Measurements from ENCODE around the gene ACAA1. TPM values are rescaled to one million over a fixed set of nuclear protein-coding genes. Genes with fewer than 3 reads are reported as not detected.

ACAA1 gene
- total and polyA plus RNA-seq, 10 of the 15 experiments (the other 5 are each of a cell fraction or from before 2014, with no cell fraction given): 5.7 to 85.4 (median 60.6) TPM

- no peak for TF ChIP-seq EZH2 (IDR thresholded peaks at IDR 0.05; ENCODE audit: borderline replicate concordance, control insufficient read depth, low read depth, low read length)
These were observed 33.8 kb upstream of the ACAA1 start (continued) for GRCh38 chr3:38170722-38171121.

- Histone ChIP-seq H3K9ac (ENCODE audit: control insufficient read depth, insufficient read depth, low read length) (no peak overlapping the region), H3K4me1 (ENCODE audit: control insufficient read depth, insufficient read depth, low read length) (peaks cover 19% of the 10 kb centered on the region), H3K27me3 (replicated peaks in 1 of 2; ENCODE audit: control insufficient read depth in 2 of 2, insufficient read depth in 2 of 2, low read length in 1 of 2) (no peaks in the 10 kb centered on the region), H3K4me2 (ENCODE audit: control insufficient read depth, insufficient read depth) (no peak overlapping the region; the same call in 1 of the 2 replicates), H2AFZ (ENCODE audit: control insufficient read depth, low read depth, low read length) (no peak overlapping the region), H3K9me3 (replicated peaks; ENCODE audit: control insufficient read depth, insufficient read depth, low read length) (no peaks in the 10 kb centered on the region), H3K4me3 (0 out of 2 replicates have a peak overlapping the region, but pooled peaks have one; percentile 16), H3K36me3 (ENCODE audit: control insufficient read depth in 2 of 2, insufficient read depth in 2 of 2, low read length in 1 of 2) (no peaks in the 10 kb centered on the region), H3K27ac (ENCODE audit: control insufficient read depth, insufficient read depth) (peak overlapping the region; percentile 51), H3K79me2 (ENCODE audit: control insufficient read depth, insufficient read depth, low read length) (peaks cover 86% of the 10 kb centered on the region), H4K20me1 (ENCODE audit: control insufficient read depth, insufficient read depth) (peaks cover 9% of the 10 kb centered on the region; the same call in 1 of the 2 replicates)
- BruUV-seq (replicated peaks): no TSS peak
- ChIA-PET SMC1A (ENCODE audit: uncharacterized antibody, unreplicated experiment) (interaction anchor here (0.8 kb wide), 1 partner anchor 128 kb away, joined by 4 read pairs; no protein-coding TSS in a partner anchor), CTCF (interaction anchor here (0.6 to 0.9 kb wide), 2 partner anchors 41 to 351 kb away, joined by 3 to 4 read pairs; no protein-coding TSS in a partner anchor), POLR2A (no interaction called here), RAD21 (ENCODE audit: unreplicated experiment) (no interaction called here)
- intact Hi-C loops (cut with micrococcal nuclease; ENCODE audit: unreplicated experiment): loop anchor here (5.0 kb wide), 1 partner anchor 43 kb away; no protein-coding TSS in a partner anchor
- 0% methylated on average over 1 of the region's 1 CpG for WGBS (ENCODE audit: insufficient coverage, insufficient replicate concordance, low lambda C conversion rate, missing lambda C conversion rate)
- ATAC-seq: no peak
- no peak for DNase-seq (ENCODE audit: low read depth, low spot score)
- in situ Hi-C loops (cut with MboI): no loop called here
- FAIRE-seq: no peak
- 0 out of 2 replicates have a peak, but pooled peaks have one; percentile 31 for TF ChIP-seq CREB1 (IDR thresholded peaks at IDR 0.05; ENCODE audit: low read depth)
- no peak for TF ChIP-seq ASH2L (IDR thresholded peaks at IDR 0.05; ENCODE audit: borderline replicate concordance, low read depth)
- TF ChIP-seq JUNB (IDR thresholded peaks at IDR 0.05): peak; percentile 72
- TF ChIP-seq BACH1 (IDR thresholded peaks at IDR 0.05; ENCODE audit: borderline replicate concordance): no peak
- TF ChIP-seq EGR1 (IDR thresholded peaks at IDR 0.05; ENCODE audit: borderline replicate concordance in 1 of 2, low read depth in 2 of 2, low read length in 2 of 2): no peak
- no peak for TF ChIP-seq SUZ12 (IDR thresholded peaks at IDR 0.05; ENCODE audit: unreplicated experiment)
- TF ChIP-seq BRCA1 (IDR thresholded peaks at IDR 0.05; ENCODE audit: low read depth, low read length): no peak
- no peak for TF ChIP-seq CEBPB (IDR thresholded peaks at IDR 0.05; ENCODE audit: borderline replicate concordance in 1 of 2, low read depth in 2 of 2, low read length in 2 of 2)
- no peak for TF ChIP-seq ATF3 (IDR thresholded peaks at IDR 0.05; ENCODE audit: borderline replicate concordance, extremely low read depth, low read depth, low read length)
- TF ChIP-seq HDGF (IDR thresholded peaks at IDR 0.05): no peak
- no peak for TF ChIP-seq RELA (IDR thresholded peaks at IDR 0.05; ENCODE audit: borderline replicate concordance, partially characterized antibody)
- peak; percentile 89 for TF ChIP-seq TCF7 (IDR thresholded peaks at IDR 0.05; ENCODE audit: borderline replicate concordance)
- peak in 1 of 2 experiments; percentile 38; a peak in 2 of 4 replicates for TF ChIP-seq IKZF2 (IDR thresholded peaks at IDR 0.05)
- peak; percentile 19; the same call in 1 of the 2 replicates for TF ChIP-seq ATF7 (IDR thresholded peaks at IDR 0.05; ENCODE audit: low read depth)
- no peak for TF ChIP-seq RFX5 (IDR thresholded peaks at IDR 0.05; ENCODE audit: low read depth, low read length)
- no peak for TF ChIP-seq RELB (IDR thresholded peaks at IDR 0.05; ENCODE audit: low read depth)
- TF ChIP-seq RUNX3 (IDR thresholded peaks at IDR 0.05; ENCODE audit: low read length): peak; percentile 90
- TF ChIP-seq EP300 (IDR thresholded peaks at IDR 0.05; ENCODE audit: borderline replicate concordance in 1 of 2, control insufficient read depth in 1 of 2, low read depth in 2 of 2, low read length in 2 of 2): 0 out of 4 replicates have a peak, but pooled peaks of 1 of the 2 experiments have one; percentile 28
- no peak for TF ChIP-seq NR2F1 (conservative IDR thresholded peaks at IDR 0.05)
These were observed 32.0 kb upstream of the ACAA1 start for GRCh38 chr3:38169027-38169317.

Measured in GM12878 (cell line).